GM19043 (cell line): ENCODE results near the gene TGM2.

Experiments
- ATAC-seq: cut with Tn5 transposase; IDR thresholded peaks from one replicate; pipeline ENCODE4 v1.9.1; 2021; ENCODE audit warnings: low read depth; ENCODE audit not compliant: unreplicated experiment

The TGM2 gene

DNA sequence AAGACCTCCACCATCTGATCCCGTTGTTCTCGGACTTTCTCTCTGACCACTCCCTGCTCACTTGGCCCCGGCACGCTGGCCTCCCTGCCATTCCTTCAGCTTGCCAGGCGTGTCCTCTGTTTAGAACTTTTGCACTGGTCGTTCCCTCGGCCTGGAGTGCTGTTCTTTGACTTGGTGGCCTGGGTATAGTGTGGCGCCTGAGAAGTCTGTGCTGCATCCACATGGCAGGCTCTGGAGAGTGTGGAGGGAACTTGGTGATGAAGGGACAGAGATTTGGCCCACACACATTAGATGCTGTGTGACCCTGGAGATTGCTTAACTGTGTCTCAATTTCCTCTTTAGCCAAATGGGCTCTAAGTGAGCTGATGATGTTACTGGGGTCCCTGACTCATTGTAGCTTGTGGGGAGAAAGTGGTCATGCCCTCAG lies 13.0 kb upstream of the TGM2 start:
- ATAC-seq, result no peak

DNA sequence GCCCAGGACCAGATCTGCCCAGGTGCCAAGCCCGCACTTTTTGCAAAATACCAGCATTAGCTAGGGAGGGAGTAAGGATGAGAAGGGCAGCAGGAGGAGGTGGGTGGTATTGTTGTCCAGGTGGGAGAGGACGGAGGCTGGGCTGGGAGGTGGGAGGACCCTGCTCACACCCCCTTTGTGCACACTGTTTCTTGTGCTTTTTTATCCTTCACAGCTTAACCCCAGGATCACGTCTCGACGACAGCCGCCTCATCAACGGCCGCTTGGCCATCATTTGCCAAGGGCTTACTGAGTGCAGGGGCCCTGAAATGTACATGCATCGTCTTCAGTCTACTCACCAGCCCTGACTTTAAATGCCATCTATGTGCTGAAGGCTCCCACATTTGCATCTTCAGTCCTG lies 12.1 kb upstream of the TGM2 start:
- no peak for ATAC-seq

DNA sequence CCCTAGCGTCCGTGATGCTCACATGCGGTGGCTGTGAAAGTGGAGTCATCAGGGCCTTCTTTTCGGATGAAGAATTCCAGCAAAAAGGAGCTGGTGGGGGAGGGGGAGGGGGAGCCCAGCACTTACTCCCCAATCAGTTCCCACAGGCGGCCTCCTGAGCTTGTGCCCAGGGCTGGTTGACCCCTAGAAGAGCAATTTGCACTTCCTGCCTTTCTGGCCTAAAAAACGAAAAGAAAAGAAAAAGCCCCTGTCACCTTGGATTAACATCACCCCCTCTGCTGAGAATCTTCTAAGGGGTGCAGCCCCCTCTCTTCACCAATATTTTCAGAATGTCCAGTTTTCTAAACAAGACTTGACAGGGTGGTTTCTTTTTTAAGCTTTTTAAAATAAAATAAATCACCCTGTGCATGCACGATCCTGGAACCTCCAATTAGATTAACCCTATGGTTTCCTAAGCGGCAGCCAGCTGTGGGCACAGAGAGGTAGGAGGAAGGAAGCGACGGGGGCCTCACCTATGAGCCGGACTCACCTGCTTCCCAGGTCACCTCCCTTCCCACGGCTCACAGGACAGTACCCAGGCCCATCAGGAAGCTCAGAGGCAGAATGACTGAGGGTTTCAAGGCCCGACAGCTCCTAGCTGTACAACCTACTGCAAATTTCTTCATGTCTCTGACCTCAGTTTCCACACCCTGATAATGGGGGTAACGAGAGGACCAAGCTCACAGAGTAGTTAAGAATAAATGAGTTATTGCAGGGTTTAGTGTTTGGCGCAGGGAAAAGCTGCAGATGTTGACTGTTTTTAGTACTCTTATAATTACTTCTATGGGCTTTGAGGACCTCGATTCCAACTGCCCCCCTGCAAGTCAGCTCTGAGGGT lies 10.5 kb upstream of the TGM2 start:
- ATAC-seq, result no peak

DNA sequence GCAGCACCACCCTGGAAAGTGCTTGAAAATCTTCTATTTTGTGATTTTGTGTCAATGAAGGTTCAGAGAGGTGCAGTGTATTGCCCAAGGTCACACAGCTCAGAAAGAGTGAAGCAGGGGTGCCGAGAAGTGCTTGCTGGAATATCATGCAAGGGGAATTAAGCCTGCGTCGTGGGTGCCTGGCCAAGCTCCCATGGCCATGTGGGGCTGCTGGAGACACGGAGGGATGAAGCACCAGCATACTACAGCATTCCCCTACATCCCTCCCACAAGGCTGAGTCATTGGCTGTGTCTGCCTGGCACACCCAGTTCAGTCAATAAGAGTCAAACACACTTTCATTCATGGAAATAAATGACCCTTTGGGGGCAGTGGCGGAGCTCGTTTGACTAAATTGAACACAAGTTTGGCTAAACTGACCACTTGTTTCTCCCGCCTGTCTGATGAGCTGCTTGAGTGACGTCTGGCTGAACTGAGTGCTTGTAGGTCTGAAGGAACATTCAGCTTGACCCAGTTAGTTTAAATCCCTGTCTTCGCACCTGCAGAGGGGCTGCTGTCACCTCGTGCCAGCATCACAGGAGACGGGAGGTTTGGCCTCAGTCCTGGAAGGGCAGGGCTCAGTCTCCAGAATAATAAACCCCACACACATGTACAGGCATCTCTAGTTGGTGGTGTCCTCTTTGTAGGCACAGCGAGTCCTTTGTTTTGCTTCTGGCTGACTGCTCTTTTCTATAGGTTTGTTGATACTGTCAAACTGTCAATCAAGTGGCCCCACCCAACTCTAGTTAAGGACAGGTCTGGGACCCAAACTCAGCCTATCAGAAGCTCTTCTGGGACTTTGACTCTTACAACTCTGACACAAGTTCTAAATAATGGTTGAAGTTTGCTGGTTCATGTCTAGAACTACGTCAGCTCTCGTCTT lies 8.4 kb upstream of the TGM2 start:
- no peak for ATAC-seq

DNA sequence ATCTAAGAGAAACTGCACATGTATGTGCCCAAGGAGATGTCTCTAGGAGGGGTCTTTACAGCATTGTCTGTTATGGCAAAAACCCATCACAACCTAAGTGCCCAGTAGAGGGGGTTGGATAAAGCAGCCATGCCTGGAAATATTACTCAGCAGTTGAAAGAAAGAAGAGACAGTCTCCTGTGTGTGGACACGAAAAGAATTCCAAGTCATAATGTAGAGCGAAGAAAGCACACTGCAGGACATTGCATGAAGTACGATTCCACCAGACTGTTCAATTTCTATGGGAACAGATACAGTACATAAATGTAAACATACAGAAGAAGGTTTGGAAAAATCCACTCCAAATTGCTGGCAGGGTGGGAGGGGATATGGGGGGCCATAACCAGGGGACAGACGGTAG lies 7.3 kb upstream of the TGM2 start:
- no peak for ATAC-seq

DNA sequence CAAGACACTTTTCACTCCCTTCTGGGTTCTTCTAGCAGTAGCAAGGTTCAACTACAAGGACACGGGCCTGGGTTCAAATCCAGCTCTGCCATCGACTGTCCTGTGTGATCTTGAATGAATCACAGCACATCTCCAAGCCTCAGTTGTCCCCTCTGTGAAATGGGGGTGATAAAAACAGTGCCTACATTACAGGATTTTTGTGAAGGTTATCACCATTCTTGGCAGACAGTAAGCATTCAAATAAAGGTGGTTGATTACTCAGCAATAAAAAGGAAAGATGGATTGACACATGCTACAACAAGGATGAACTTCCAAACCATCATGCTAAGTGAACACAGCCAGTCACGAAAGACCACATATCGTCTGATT lies 6.6 kb upstream of the TGM2 start:
- no peak for ATAC-seq

DNA sequence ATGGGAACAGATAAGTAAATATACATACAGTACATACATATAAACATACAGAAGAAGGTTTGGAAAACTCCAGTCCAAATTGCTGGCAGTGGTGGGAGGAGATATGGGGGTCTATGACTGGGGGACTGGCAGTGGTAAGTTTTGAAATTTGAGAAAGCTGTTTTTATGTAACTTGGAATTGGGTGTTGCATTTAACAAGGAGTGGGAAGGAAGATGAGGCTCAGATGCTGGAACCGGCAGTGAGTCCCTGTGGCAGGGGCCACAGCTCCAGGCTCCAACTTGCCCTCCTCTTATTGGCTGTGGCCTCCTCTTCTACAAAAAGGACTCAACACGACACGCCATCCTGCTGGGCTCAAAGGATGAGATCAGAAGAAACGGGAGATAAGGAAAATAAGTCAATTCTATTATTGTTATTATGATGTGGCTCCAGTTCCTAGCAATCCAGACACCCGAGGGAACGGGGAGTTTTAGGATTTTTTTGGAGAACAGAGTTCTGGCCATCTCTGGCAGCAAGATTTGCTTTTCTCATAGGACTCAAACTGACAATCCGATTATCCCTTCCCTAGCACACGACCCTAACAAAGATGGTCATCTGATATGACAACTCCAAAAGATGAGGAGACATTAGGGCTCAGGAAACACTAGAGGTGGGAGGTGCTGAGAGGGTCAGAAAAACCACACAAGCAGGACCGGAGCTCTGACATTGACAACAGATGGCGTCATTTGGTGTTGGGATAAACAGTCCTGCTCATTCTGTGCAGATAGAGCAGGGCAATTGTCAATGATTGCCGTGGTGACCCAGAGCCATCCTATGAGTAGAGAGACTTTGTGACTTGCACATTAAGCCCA lies 6.0 kb upstream of the TGM2 start:
- no peak for ATAC-seq

DNA sequence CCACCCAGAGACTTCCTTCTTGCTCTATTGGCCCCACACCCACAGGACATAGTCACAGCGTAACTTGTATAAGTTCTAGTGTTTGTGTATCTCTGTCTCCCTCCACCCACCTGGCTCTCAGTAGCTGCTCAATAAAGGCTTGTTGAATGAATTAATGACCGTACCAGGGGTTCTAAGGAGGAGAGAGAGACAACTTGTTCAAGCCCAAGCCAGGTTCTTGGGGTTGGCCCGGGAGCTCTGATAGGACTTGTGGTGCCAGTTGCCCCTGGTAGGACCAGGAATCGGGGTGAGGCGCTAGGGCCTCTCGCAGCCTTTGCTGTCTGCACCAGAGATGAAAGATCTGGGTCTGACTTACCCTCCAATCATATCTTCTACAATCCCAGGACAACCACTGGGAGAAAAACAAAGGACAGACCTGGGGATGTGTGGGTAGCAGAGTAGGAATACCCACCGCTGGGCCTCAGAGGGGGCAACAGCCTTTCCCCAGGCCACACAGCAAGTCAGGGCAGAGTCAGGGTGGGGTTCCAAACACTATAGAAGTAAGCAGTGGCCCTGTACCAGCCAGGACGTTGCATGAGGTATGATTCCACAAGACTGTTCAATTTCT lies 5.3 kb upstream of the TGM2 start:
- no peak for ATAC-seq

DNA sequence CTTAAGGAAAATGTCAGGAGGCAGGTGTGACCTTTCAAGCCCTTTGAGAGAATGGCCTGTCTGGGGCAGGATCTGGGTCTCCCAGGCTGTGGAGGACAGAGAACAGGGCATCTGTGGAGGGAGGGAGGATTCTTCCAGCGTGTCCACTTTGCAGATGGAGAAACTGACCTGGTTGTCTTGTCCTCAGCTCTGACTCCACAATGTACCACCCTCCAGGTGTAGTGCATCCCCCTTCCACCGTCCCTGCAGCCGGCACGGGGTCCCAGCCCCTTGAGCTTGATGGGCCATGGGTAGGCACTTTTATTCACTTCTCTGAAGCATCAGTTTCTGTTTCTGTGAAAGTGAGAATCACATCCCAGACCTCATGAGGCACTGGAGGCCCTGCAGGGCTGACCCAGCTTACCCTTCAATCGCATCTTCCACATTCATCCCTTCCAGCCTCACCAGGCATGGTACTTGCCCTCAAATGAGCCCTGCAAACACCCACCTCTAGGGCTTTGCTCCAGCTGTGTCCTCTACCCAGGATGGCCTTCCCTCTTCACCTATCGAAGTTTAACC lies 4.6 kb upstream of the TGM2 start:
- ATAC-seq, result no peak

DNA sequence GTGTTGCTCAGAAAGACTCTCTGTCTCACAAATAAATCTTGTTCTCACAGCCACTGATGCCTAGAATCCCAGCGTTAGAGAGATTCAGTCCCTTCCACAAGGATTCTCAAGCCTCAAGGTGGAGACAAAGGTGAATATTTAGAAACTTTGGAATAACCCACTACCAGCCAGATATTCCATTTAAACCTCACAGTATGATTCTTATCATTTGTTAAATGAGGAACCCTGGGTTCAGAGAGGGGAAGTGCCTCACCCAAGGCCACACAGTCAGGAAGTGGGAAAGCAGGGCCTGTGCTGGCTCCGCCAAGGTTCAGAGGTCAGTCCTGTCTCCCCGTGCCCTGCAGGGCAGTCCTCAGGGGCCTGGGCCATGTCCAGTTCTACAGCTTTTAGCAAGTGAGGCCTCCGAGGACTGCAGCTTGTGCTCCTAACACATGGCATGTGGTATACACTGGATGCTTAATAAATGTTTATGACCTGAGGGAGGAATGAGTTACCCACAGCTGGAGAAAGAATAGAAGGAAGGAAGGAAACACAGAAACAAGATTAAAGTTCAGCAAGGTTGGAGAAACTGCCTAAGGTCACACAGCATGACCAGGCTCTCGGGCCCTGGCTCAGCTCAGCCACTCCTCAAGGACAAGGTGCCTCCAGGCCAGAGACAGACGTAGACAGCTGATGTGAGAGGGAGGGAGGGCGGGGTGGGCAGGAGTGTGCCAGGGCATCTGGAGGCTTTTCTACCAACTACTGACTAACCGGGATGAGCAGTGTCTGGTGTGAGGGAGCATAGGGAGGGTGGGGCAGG lies 3.9 kb upstream of the TGM2 start:
- no peak for ATAC-seq

DNA sequence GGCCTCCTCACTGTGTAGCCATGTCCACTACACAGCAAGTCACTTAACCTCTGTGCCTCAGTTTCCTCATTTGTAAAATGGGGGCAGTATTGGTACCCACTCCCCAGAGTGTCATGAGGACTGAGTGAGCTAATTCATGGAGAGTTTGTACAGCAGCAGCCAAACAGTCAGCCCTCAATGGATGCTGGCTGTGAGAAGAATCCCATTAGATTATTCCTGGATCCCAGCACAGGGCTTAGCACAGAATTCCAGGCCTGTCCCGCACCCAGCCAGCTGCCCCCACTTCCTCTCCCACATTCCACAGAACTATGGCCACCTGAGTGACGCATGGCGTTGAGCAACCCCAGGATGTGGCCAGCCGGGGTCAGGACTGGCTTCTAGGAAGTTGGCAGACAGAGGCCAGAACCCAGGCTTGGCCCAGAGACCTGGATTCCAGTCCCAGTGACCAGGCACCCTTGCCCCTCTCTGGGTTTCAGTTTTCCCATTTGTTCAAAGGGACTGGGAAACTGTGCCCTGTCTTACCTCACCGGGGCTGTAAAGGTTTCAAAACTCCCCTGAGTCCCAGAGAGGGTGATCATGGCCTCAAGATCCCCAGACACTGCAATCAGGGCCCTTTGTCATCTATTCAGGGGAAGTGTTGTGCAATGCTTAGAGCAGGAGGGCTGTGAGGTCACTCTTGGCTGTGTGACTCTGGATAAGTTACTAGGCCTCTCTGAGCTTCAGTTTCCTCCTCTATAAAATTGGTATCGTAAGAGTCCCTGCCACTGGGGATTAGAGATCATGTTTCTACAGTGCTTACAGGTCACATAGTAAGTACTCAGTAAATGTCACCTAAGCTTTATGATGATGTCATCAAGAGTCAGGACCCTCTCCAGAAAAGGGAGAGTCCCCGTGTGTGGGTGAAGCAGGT lies 3.0 kb upstream of the TGM2 start:
- ATAC-seq, result no peak

DNA sequence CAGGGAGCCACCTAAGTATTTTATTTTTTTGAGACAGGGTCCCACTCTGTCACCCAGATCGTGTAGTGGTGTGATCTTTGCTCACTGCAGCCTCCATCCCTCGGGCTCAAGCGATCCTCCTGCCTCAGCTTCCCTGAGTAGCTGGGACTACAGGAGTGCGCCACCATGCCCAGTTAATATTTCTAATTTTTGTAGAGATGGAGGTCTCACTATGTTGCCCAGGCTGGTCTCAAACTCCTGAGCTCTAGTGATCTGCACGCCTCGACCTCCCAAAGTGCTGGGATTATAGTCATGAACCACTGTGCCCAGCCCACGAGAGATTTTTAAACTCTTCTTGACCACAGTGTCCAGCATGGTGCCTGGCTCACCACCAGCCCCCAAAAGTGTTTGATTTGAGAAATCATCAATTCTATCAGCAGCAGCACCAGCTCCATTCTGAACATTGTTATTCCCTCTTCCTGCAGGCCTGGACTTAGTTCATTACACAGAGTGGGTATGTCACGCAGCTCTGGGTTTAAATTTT lies 2.3 kb upstream of the TGM2 start:
- no peak for ATAC-seq

DNA sequence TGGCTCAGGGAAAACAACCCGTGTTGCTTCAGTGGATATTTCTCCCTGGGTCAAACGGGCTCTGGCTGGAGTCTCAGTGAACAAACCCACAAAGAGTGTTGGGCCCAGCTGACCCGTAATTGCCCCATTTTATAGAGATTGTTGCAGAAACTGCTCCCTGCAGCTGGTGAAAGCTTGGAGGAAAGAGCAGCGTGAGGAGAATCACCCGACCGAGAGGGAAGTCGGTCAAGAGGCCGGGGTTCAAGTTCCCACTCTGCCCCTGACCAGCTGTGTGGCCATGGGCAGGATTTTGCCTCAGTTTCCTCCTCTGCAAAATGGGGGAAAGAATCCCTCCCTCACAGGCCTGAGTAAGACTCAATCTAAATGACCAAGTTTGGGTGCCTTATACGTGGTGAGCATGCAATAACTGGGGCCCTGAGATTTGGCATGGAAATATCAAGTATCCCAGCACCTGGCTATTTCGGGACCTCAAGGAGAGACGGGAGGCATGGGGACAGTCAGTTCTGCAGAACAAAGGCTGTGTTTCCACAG lies 1.7 kb upstream of the TGM2 start:
- ATAC-seq, result no peak

DNA sequence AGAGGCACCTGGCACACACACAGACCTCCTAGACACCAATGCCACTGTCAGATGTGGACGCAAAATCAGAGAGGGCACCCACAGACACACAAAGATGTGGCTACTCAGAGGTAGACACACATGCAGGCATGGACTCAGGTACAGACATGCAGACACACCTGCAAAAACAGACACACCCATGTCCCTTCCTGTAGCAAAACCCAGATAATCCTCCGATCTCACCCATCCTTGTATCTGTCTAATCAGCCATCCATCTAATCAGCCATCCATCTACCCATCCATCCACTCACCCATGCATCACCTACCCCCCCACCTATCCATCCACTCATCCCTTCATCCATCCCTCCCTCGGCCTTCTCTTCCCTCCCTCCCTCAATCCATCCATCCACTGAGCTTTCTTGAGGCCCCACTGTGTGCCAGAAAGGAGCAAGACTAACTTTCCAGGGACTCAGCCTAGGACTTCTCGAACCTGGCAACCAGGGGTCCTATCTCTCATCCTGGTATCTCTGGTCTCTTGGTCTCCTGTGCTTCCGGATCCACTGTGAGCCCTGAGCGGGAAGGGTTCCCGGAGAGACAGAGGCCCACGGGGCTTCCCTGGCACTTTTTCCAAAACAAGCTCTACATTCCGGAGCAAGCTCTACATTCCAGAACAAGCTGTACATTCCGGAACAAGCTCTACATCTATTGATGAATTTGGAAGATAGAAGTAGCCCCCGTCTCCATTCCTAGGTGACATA lies 1.1 kb upstream of the TGM2 start:
- ATAC-seq, result no peak

DNA sequence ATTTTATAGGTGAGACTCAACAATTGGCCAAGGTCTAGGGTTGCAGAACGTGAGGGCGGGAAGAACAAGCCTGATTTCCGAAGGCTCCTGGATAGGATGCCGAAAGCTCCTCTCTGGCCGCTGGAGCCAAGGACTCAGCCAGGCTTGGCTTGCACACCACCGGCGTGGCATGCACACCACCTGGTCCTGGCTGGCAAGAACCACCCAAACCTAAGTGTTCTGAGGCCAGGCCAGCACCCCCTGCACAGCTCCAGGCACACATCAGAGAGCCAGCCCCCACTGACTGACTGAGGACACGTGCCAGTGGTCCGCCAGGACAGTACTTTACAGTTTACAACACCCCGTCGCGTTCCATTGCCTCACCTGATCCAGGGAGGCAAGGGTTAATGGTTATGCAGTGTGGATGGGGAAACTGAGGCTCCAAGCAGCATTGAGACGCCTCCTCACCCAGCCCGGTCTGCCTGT lies 414 bp downstream of the TGM2 start:
- ATAC-seq, result no peak

DNA sequence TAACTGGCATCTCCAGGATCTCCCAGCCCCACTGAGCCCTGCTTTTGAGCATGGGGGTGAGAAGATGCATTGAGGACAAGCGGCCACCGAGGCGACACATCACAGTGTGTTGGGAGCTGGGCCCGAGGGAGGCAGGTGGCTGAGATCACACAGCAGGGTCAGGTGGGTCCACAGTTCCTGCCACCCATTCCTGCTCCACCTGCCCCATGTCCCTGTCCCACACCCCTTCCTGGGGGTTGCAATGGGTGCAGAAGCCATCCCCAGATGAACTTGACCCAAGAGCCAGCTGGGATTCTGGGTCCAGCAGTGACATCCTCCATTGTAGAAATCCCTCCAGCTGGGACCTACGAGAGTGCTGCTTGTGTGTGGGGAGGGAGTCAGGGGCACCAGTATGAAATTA lies 1.0 kb downstream of the TGM2 start:
- no peak for ATAC-seq
